Uterus (tissue), 4 donors: ENCODE results near the gene EFNA3. TPM values are rescaled to one million over a fixed set of nuclear protein-coding genes. Genes with fewer than 3 reads are reported as not detected.

Source experiments
- DNase-seq, 2 donors: peaks; one replicate each; pipeline ENCODE4 v3.0.0-alpha.2; 2019 to 2020
- H3K27ac ChIP-seq, 2 donors: fragments of 200-600 bp; sonication (generic); 1 replicate in 1 of 2; 2 replicates in 1 of 2; pipeline ENCODE4 v1.5.1; 2016 to 2018
- H3K27me3 ChIP-seq, 2 donors: fragments of 200-600 bp; sonication (generic); one replicate each; pipeline ENCODE4 v1.5.1; 2018 to 2019; ENCODE audit warnings: control low read depth in 1 of 2
- H3K36me3 ChIP-seq, 2 donors: fragments of 200-600 bp; sonication (generic); one replicate each; pipeline ENCODE4 v1.5.1; 2019; ENCODE audit warnings: control low read depth in 1 of 2
- H3K4me1 ChIP-seq, 2 donors: fragments of 200-600 bp; sonication (generic); one replicate each; pipeline ENCODE4 v1.5.1; 2018 to 2019; ENCODE audit warnings: control low read depth in 1 of 2
- H3K4me3 ChIP-seq, 2 donors: fragments of 200-600 bp; sonication (generic); 1 replicate in 1 of 2; 2 replicates in 1 of 2; pipeline ENCODE4 v1.5.1; 2018 to 2019; ENCODE audit warnings: mild to moderate bottlenecking in 1 of 2
- H3K9me3 ChIP-seq, 2 donors: fragments of 200-600 bp; sonication (generic); one replicate each; pipeline ENCODE4 v1.5.1; 2019; ENCODE audit warnings: control low read depth in 1 of 2
- CTCF ChIP-seq, 4 experiments: fragments of 200-600 bp in 2 of 4; fragments of 450-650 bp in 2 of 4; sonication (generic) in 2 of 4; IDR thresholded peaks; one replicate each; pipeline ENCODE4 v1.5.1; 2016 to 2019; ENCODE audit warnings: antibody characterized with exemption in 4 of 4, mild to moderate bottlenecking in 2 of 4, moderate library complexity in 1 of 4
- POLR2A ChIP-seq, 2 donors: fragments of 450-650 bp; IDR thresholded peaks; one replicate each; pipeline ENCODE4 v1.6.1; 2016; ENCODE audit warnings: antibody characterized with exemption in 2 of 2, mild to moderate bottlenecking in 1 of 2, moderate library complexity in 1 of 2
- intact Hi-C: fragments of 100-400 bp; cut with DNase I; formaldehyde crosslinking; loops from one replicate; pipeline ENCODE4 v1.15.1; 2023; ENCODE audit warnings: low total_unique reads
- total RNA-seq, 4 donors: library from RNA; depleted of rRNA in 3 of 4; stranded (reverse); fragments of >200 nt in 3 of 4; gene quantifications; one replicate each; pipeline versions ENCODE4 v1.1.0 to v1.2.4, GENCODE V29; 2014 to 2023
- donor health status: DM: yes; HTN: yes; CAD: no.

The EFNA3 gene
- total RNA-seq, 4 donors from 2014 or later, result 3.2 to 7.6 (median 3.3) TPM; not detected in 1

GRCh38 chr1:155085504-155086127 lies 7.0 kb downstream of the EFNA3 start:
- Histone ChIP-seq H3K9me3 (no peaks in the 10 kb centered on the region), H3K27me3 (peaks cover 30 to 34% of the 10 kb centered on the region in 2 donors), H3K36me3 (no peaks in the 10 kb centered on the region), H3K27ac (peak overlapping the region; percentile 84 to 91), H3K4me1 (peaks cover under 1 to 26% of the 10 kb centered on the region in 2 donors), H3K4me3 (peak overlapping the region; percentile 60 to 74)
- intact Hi-C loops, result no loop called here
- TF ChIP-seq CTCF (IDR thresholded peaks at IDR 0.05), result no peak
- no peak for TF ChIP-seq POLR2A (IDR thresholded peaks at IDR 0.05)
- peak; percentile 64 to 76 for DNase-seq

GRCh38 chr1:155086128-155086741 lies 7.6 kb downstream of the EFNA3 start:
- H3K36me3 ChIP-seq, result no peaks in the 10 kb centered on the region
- peaks cover 0 to 21% of the 10 kb centered on the region in 2 donors for H3K4me1 ChIP-seq
- peak overlapping the region in 1 of 2 donors; percentile 60 for H3K4me3 ChIP-seq
- H3K27ac ChIP-seq, result no peak overlapping the region
- DNase-seq, result peak; percentile 72 to 75
- TF ChIP-seq CTCF (IDR thresholded peaks at IDR 0.05), result peak; percentile 88 to 100 (median 94)
- no peak for TF ChIP-seq POLR2A (IDR thresholded peaks at IDR 0.05)
- no peaks in the 10 kb centered on the region for H3K9me3 ChIP-seq
- peaks cover 24 to 28% of the 10 kb centered on the region in 2 donors for H3K27me3 ChIP-seq
- intact Hi-C loops, result no loop called here

- Histone ChIP-seq H3K4me1 (peaks cover 0 to 13% of the 10 kb centered on the region in 2 donors), H3K4me3 (no peak overlapping the region), H3K27me3 (peaks cover 18 to 23% of the 10 kb centered on the region in 2 donors), H3K9me3 (no peaks in the 10 kb centered on the region), H3K36me3 (no peaks in the 10 kb centered on the region), H3K27ac (no peak overlapping the region)
- TF ChIP-seq POLR2A (IDR thresholded peaks at IDR 0.05) (no peak), CTCF (IDR thresholded peaks at IDR 0.05) (no peak)
- DNase-seq, result no peak
- intact Hi-C loops, result no loop called here
Measured at GRCh38 chr1:155086856-155087535, 8.4 kb downstream of the EFNA3 start.

- Histone ChIP-seq H3K27me3 (no peaks in the 10 kb centered on the region), H3K4me3 (no peak overlapping the region), H3K4me1 (peaks cover 4 to 5% of the 10 kb centered on the region in 2 donors), H3K27ac (no peak overlapping the region), H3K9me3 (no peaks in the 10 kb centered on the region), H3K36me3 (no peaks in the 10 kb centered on the region)
- intact Hi-C loops, result loop anchor here (2.0 kb wide), 1 partner anchor 79 kb away; no protein-coding TSS in a partner anchor
- DNase-seq, result peak; percentile 77 to 80
- TF ChIP-seq CTCF (IDR thresholded peaks at IDR 0.05) (peak; percentile 93 to 97 (median 95)), POLR2A (IDR thresholded peaks at IDR 0.05) (no peak)
Measured at GRCh38 chr1:155091071-155092051, 12.7 kb downstream of the EFNA3 start.
